HL-60 (cell line): ENCODE results near the gene FOXL2.
"Not testable (repeated sequence)": the region's sequence is repeated elsewhere in the genome, so short reads cannot be mapped to it uniquely, and the experiment has no call there.

Experiments
- DNase-seq, 2 experiments: peaks; one replicate each; pipeline ENCODE4 v3.0.0-alpha.2; 2010 to 2020; ENCODE audit warnings: low read depth in 1 of 2, low spot score in 1 of 2
- H3K27ac ChIP-seq: fragments of 250-450 bp; sonication (Bioruptor Pico); replicated peaks from 2 replicates; pipeline ENCODE4 v1.5.1; 2020; ENCODE audit warnings: mild to moderate bottlenecking, moderate library complexity
- H3K27me3 ChIP-seq: fragments of 250-450 bp; sonication (Bioruptor Pico); 2 replicates; pipeline ENCODE4 v1.5.1; 2021; ENCODE audit warnings: mild to moderate bottlenecking, moderate library complexity; ENCODE audit not compliant: insufficient read depth, poor library complexity, severe bottlenecking
- H3K4me3 ChIP-seq: replicated peaks from 2 replicates; pipeline ENCODE4 v1.5.1; 2011; ENCODE audit warnings: mild to moderate bottlenecking, control low read depth, low read length; ENCODE audit not compliant: insufficient read depth
- CTCF ChIP-seq: IDR thresholded peaks from one replicate; pipeline ENCODE4 v1.5.1; 2011; ENCODE audit warnings: low read length, control low read depth, inconsistent platforms; ENCODE audit not compliant: insufficient read depth
- GABPA ChIP-seq: IDR thresholded peaks from 2 replicates; pipeline ENCODE4 v1.6.1; 2012; ENCODE audit warnings: low read depth
- POLR2AphosphoS5 ChIP-seq: IDR thresholded peaks from 2 replicates; pipeline ENCODE4 v1.6.1; 2012; ENCODE audit warnings: low read depth
- SPI1 ChIP-seq: IDR thresholded peaks from 2 replicates; pipeline ENCODE4 v1.6.1; 2012; ENCODE audit warnings: low read depth, mild to moderate bottlenecking, borderline replicate concordance
- TF ChIP-seq, protein P1 (sequence below): IDR thresholded peaks from 2 replicates; pipeline ENCODE4 v1.6.1; 2012; ENCODE audit warnings: low read depth; ENCODE audit not compliant: insufficient replicate concordance

The FOXL2 gene

GRCh38 chr3:138923531-138923994 is 23.4 kb downstream of the FOXL2 start:
- TF ChIP-seq GABPA (no peak), POLR2AphosphoS5 (no peak), SPI1 (no peak), CTCF (peak; percentile 99)
- TF ChIP-seq, protein P1, sequence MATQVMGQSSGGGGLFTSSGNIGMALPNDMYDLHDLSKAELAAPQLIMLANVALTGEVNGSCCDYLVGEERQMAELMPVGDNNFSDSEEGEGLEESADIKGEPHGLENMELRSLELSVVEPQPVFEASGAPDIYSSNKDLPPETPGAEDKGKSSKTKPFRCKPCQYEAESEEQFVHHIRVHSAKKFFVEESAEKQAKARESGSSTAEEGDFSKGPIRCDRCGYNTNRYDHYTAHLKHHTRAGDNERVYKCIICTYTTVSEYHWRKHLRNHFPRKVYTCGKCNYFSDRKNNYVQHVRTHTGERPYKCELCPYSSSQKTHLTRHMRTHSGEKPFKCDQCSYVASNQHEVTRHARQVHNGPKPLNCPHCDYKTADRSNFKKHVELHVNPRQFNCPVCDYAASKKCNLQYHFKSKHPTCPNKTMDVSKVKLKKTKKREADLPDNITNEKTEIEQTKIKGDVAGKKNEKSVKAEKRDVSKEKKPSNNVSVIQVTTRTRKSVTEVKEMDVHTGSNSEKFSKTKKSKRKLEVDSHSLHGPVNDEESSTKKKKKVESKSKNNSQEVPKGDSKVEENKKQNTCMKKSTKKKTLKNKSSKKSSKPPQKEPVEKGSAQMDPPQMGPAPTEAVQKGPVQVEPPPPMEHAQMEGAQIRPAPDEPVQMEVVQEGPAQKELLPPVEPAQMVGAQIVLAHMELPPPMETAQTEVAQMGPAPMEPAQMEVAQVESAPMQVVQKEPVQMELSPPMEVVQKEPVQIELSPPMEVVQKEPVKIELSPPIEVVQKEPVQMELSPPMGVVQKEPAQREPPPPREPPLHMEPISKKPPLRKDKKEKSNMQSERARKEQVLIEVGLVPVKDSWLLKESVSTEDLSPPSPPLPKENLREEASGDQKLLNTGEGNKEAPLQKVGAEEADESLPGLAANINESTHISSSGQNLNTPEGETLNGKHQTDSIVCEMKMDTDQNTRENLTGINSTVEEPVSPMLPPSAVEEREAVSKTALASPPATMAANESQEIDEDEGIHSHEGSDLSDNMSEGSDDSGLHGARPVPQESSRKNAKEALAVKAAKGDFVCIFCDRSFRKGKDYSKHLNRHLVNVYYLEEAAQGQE: no peak
- DNase-seq: peak in 1 of 2 experiments; percentile 87
- no peak overlapping the region for H3K4me3 ChIP-seq
- no peak overlapping the region for H3K27ac ChIP-seq
- no peaks in the 10 kb centered on the region for H3K27me3 ChIP-seq

DNA sequence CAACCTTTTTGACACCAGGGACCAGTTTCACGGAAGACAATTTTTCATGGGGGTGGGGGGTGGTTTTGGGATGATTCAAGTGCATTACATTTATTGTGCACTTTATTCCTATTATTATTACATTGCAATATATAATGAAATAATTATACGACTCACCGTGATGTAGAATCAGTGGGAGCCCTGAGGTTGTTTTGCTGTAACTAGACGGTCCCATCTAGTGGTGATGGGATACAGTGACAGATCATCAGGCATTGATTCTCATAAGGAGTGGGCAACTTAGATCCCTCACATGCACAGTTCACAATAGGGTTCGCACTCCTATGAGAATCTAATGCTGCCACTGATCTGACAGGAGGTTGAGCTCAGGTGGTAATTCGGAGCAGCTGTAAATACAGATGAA is 24.5 kb downstream of the FOXL2 start:
- H3K4me3 ChIP-seq, H3K27ac ChIP-seq, DNase-seq, H3K27me3 ChIP-seq: not testable (repeated sequence)

- no peak overlapping the region for H3K27ac ChIP-seq
- no peaks in the 10 kb centered on the region for H3K27me3 ChIP-seq
- TF ChIP-seq SPI1: no peak
- TF ChIP-seq, protein P1: no peak
- no peak for TF ChIP-seq CTCF
- no peak for TF ChIP-seq GABPA
- no peak for TF ChIP-seq POLR2AphosphoS5
- H3K4me3 ChIP-seq: no peak overlapping the region
- no peak for DNase-seq
Observed at GRCh38 chr3:138921316-138922292, 25.3 kb downstream of the FOXL2 start.

GRCh38 chr3:138919325-138919724 is 27.6 kb downstream of the FOXL2 start:
- no peak for DNase-seq
- H3K27me3 ChIP-seq: no peaks in the 10 kb centered on the region
- no peak overlapping the region for H3K27ac ChIP-seq

More at GRCh38 chr3:138919325-138919724, 27.6 kb downstream of the FOXL2 start:
- TF ChIP-seq GABPA (no peak), CTCF (no peak), SPI1 (no peak)
- no peak overlapping the region for H3K4me3 ChIP-seq
